Measurements from ENCODE around the gene GTF3C2.
"Not testable (repeated sequence)": the region's sequence is repeated elsewhere in the genome, so short reads cannot be mapped to it uniquely, and the experiment has no call there.

GTF3C2 gene

GRCh38 chr2:27363933-27364332, 7.4 kb upstream of the GTF3C2 start:
- Mint-ChIP-seq H3K4me1 (ENCODE audit: low read depth in 2 of 2) (peaks cover 3 to 4% of the 10 kb centered on the region in 2 donors), H3K4me3 (no peak overlapping the region), H3K9me3 (no peaks in the 10 kb centered on the region), H3K27me3 (no peaks in the 10 kb centered on the region), H3K27ac (no peak overlapping the region), H3K36me3 (ENCODE audit: insufficient read depth) (peaks cover 41% of the 10 kb centered on the region)
- DNase-seq (no peak), ATAC-seq (replicated peaks) (no peak)

- no peak overlapping the region for H3K4me3 Mint-ChIP-seq
- DNase-seq (no peak), ATAC-seq (replicated peaks) (no peak)
- no peaks in the 10 kb centered on the region for H3K27me3 Mint-ChIP-seq
- peaks cover 39% of the 10 kb centered on the region for H3K36me3 Mint-ChIP-seq (ENCODE audit: insufficient read depth)
- peaks cover 8 to 10% of the 10 kb centered on the region in 2 donors for H3K4me1 Mint-ChIP-seq (ENCODE audit: low read depth in 2 of 2)
- peak overlapping the region in 1 of 2 donors; percentile 5 for H3K27ac Mint-ChIP-seq
- no peaks in the 10 kb centered on the region for H3K9me3 Mint-ChIP-seq
Observed at GRCh38 chr2:27362678-27363420, 6.3 kb upstream of the GTF3C2 start.

GRCh38 chr2:27356056-27356381, 545 bp downstream of the GTF3C2 start:
- no peaks in the 10 kb centered on the region for H3K9me3 Mint-ChIP-seq
- ATAC-seq (replicated peaks): peak; percentile 25
- H3K27me3 Mint-ChIP-seq: no peaks in the 10 kb centered on the region
- peak overlapping the region; percentile 95 to 98 for H3K4me3 Mint-ChIP-seq
- peak in 1 of 3 experiments; percentile 25 for DNase-seq
- peak overlapping the region; percentile 98 to 99 for H3K27ac Mint-ChIP-seq
- H3K36me3 Mint-ChIP-seq (ENCODE audit: insufficient read depth): peaks cover 25% of the 10 kb centered on the region
- H3K4me1 Mint-ChIP-seq (ENCODE audit: low read depth in 2 of 2): peaks cover 30 to 55% of the 10 kb centered on the region in 2 donors

GRCh38 chr2:27354597-27354927, 2.0 kb downstream of the GTF3C2 start:
- peak overlapping the region in 1 of 2 donors; percentile 26 for H3K27ac Mint-ChIP-seq
- DNase-seq (no peak), ATAC-seq (replicated peaks) (no peak)
- H3K9me3 Mint-ChIP-seq: no peaks in the 10 kb centered on the region
- peak overlapping the region in 1 of 2 donors; percentile 33 for H3K4me3 Mint-ChIP-seq
- no peaks in the 10 kb centered on the region for H3K27me3 Mint-ChIP-seq
- peaks cover 18% of the 10 kb centered on the region for H3K36me3 Mint-ChIP-seq (ENCODE audit: insufficient read depth)
- H3K4me1 Mint-ChIP-seq (ENCODE audit: low read depth in 2 of 2): peaks cover 33 to 59% of the 10 kb centered on the region in 2 donors

GRCh38 chr2:27353762-27354596, 2.6 kb downstream of the GTF3C2 start:
- Mint-ChIP-seq H3K27me3 (no peaks in the 10 kb centered on the region), H3K4me3 (peak overlapping the region in 1 of 2 donors; percentile 33), H3K9me3 (no peaks in the 10 kb centered on the region), H3K36me3 (ENCODE audit: insufficient read depth) (peaks cover 22% of the 10 kb centered on the region), H3K27ac (peak overlapping the region in 1 of 2 donors; percentile 26), H3K4me1 (ENCODE audit: low read depth in 2 of 2) (peaks cover 33 to 59% of the 10 kb centered on the region in 2 donors)
- ATAC-seq (replicated peaks): no peak
- DNase-seq: no peak

- Mint-ChIP-seq H3K27ac (peak overlapping the region in 1 of 2 donors; percentile 26), H3K4me1 (ENCODE audit: low read depth in 2 of 2) (peaks cover 29 to 55% of the 10 kb centered on the region in 2 donors), H3K36me3 (ENCODE audit: insufficient read depth) (peaks cover 23% of the 10 kb centered on the region)
- not testable (repeated sequence) for DNase-seq; H3K4me3 Mint-ChIP-seq; H3K27me3 Mint-ChIP-seq; ATAC-seq (replicated peaks); H3K9me3 Mint-ChIP-seq
Observed at GRCh38 chr2:27353386-27353761, 3.2 kb downstream of the GTF3C2 start.

GRCh38 chr2:27351802-27352598, 4.6 kb downstream of the GTF3C2 start:
- Mint-ChIP-seq H3K4me3 (no peak overlapping the region), H3K36me3 (ENCODE audit: insufficient read depth) (peaks cover 20% of the 10 kb centered on the region), H3K9me3 (no peaks in the 10 kb centered on the region), H3K27me3 (no peaks in the 10 kb centered on the region), H3K27ac (peak overlapping the region; percentile 4 to 52), H3K4me1 (ENCODE audit: low read depth in 2 of 2) (peaks cover 31 to 52% of the 10 kb centered on the region in 2 donors)
- DNase-seq (no peak), ATAC-seq (replicated peaks) (no peak)

- peaks cover 8% of the 10 kb centered on the region for H3K36me3 Mint-ChIP-seq (ENCODE audit: insufficient read depth)
- no peaks in the 10 kb centered on the region for H3K9me3 Mint-ChIP-seq
- H3K27ac Mint-ChIP-seq: no peak overlapping the region
- H3K27me3 Mint-ChIP-seq: no peaks in the 10 kb centered on the region
- DNase-seq: no peak
- H3K4me1 Mint-ChIP-seq (ENCODE audit: low read depth in 2 of 2): peaks cover 31 to 45% of the 10 kb centered on the region in 2 donors
- ATAC-seq (replicated peaks): no peak
- no peak overlapping the region for H3K4me3 Mint-ChIP-seq
Observed at GRCh38 chr2:27350106-27350693, 6.4 kb downstream of the GTF3C2 start.

- Mint-ChIP-seq H3K36me3 (ENCODE audit: insufficient read depth) (peaks cover 18% of the 10 kb centered on the region), H3K4me1 (ENCODE audit: low read depth in 2 of 2) (peaks cover 25 to 37% of the 10 kb centered on the region in 2 donors), H3K4me3 (no peak overlapping the region), H3K27ac (no peak overlapping the region), H3K27me3 (no peaks in the 10 kb centered on the region), H3K9me3 (no peaks in the 10 kb centered on the region)
- DNase-seq (no peak), ATAC-seq (replicated peaks) (no peak)
Observed at GRCh38 chr2:27347641-27348040, 8.9 kb downstream of the GTF3C2 start.

GRCh38 chr2:27336173-27336572, 20.4 kb downstream of the GTF3C2 start:
- Mint-ChIP-seq H3K4me1 (ENCODE audit: low read depth in 2 of 2) (no peaks in the 10 kb centered on the region), H3K27me3 (no peaks in the 10 kb centered on the region), H3K4me3 (no peak overlapping the region), H3K27ac (peak overlapping the region in 1 of 2 donors; percentile 55), H3K9me3 (no peaks in the 10 kb centered on the region), H3K36me3 (ENCODE audit: insufficient read depth) (peaks cover 47% of the 10 kb centered on the region)
- DNase-seq (no peak), ATAC-seq (replicated peaks) (no peak)

- Mint-ChIP-seq H3K27ac (peak overlapping the region in 1 of 2 donors; percentile 12), H3K9me3 (no peaks in the 10 kb centered on the region), H3K4me3 (no peak overlapping the region), H3K27me3 (no peaks in the 10 kb centered on the region), H3K4me1 (ENCODE audit: low read depth in 2 of 2) (no peaks in the 10 kb centered on the region), H3K36me3 (ENCODE audit: insufficient read depth) (peaks cover 41% of the 10 kb centered on the region)
- DNase-seq (no peak), ATAC-seq (replicated peaks) (no peak)
Observed at GRCh38 chr2:27335311-27335710, 21.3 kb downstream of the GTF3C2 start.

GRCh38 chr2:27324720-27325119, 31.8 kb downstream of the GTF3C2 start:
- Mint-ChIP-seq H3K36me3 (ENCODE audit: insufficient read depth) (peaks cover 32% of the 10 kb centered on the region), H3K4me1 (ENCODE audit: low read depth in 2 of 2) (peaks cover 17 to 18% of the 10 kb centered on the region in 2 donors), H3K9me3 (no peaks in the 10 kb centered on the region), H3K27me3 (no peaks in the 10 kb centered on the region), H3K4me3 (peak overlapping the region in 1 of 2 donors; percentile 17), H3K27ac (peak overlapping the region in 1 of 2 donors; percentile 99)
- ATAC-seq (replicated peaks) (no peak), DNase-seq (no peak)

Data from effector memory CD8-positive, alpha-beta T cell (primary cell).